ENCODE measurements around the gene NFE2L3. TPM values are rescaled to one million over a fixed set of nuclear protein-coding genes. Genes with fewer than 3 reads are reported as not detected.

The NFE2L3 gene
- total and polyA plus RNA-seq, 9 of the 15 experiments (the other 6 are each of a cell fraction or from before 2014, with no cell fraction given): 2.9 to 16.9 (median 12.4) TPM

DNA sequence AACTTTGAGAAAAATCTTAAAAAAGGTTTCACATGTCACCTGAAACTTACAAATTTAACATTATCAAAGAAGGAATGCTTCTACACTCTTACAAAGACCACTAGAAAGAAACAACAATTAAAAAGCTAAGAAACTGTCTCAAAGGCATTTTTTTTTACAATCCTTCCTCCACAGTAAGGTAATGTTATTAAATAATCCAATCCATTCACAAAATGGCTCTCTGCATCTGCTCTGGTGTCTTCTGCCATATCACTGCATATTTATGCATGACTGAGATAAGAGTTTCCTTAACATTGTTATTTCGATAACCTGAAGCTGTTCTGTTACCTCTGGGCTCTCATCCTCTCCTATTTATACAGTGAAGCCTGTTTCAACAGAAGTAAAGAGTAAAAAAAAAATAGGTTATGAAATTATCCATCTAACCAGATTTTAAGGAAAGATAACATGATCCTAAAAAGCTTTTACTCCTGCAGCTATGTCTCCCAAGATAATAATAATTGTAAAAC, 40.0 kb downstream of the NFE2L3 start (continued):
- TF ChIP-seq, protein P1, sequence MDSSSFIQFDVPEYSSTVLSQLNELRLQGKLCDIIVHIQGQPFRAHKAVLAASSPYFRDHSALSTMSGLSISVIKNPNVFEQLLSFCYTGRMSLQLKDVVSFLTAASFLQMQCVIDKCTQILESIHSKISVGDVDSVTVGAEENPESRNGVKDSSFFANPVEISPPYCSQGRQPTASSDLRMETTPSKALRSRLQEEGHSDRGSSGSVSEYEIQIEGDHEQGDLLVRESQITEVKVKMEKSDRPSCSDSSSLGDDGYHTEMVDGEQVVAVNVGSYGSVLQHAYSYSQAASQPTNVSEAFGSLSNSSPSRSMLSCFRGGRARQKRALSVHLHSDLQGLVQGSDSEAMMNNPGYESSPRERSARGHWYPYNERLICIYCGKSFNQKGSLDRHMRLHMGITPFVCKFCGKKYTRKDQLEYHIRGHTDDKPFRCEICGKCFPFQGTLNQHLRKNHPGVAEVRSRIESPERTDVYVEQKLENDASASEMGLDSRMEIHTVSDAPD (CRISPR knock-in tag; IDR thresholded peaks at IDR 0.05): no peak
- TF ChIP-seq ZNF766 (CRISPR knock-in tag; conservative IDR thresholded peaks at IDR 0.05): no peak
- TF ChIP-seq PHB2 (IDR thresholded peaks at IDR 0.05; ENCODE audit: low read depth): no peak

DNA sequence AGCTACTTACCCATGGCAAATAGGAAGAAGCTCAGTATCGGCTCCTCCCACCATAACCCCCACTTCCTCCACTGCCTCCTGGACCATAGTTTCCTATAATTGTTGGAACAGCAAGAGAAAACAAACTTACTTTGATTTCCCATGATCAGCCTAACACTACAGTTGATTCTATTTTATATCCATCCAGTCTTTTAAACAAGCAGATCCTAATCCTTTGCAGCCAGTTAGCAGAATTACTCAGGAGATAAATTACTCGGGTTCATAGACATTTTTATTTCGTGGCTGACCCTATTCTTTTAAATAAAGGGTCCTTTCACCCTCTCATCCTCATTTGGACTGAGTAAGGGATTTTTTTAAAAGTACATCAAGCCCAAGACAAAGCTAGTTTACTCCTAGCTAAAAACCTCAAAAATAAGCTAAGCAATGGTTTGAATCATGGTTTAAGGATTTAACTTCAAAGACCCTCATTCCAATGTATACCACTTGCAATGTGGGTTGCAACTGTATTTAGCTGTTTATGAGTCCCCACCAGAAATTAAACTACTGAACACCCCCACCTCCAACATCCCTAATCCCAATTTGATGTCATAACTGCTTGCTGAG, 40.6 kb downstream of the NFE2L3 start:
- no peak for FAIRE-seq
- in situ Hi-C loops (cut with MboI) (no loop called here), intact Hi-C loops (cut with micrococcal nuclease) (no loop called here)
- Histone ChIP-seq H2AFZ (ENCODE audit: low read depth, low read length) (no peak overlapping the region), H4K20me1 (replicated peaks; ENCODE audit: control insufficient read depth, insufficient read depth, low read length) (peaks cover 52% of the 10 kb centered on the region), H3K27me3 (ENCODE audit: control insufficient read depth in 2 of 2, insufficient read depth in 2 of 2, low read length in 2 of 2) (no peaks in the 10 kb centered on the region), H3K9ac (ENCODE audit: insufficient read depth in 1 of 2, low read depth in 2 of 2, low read length in 2 of 2) (no peak overlapping the region), H3K9me3 (replicated peaks; ENCODE audit: control insufficient read depth, insufficient read depth, low read depth, low read length) (no peaks in the 10 kb centered on the region), H3K4me2 (ENCODE audit: insufficient read depth, low read length) (no peak overlapping the region), H3K4me3 (no peak overlapping the region), H3K4me1 (replicated peaks in 1 of 2; ENCODE audit: control insufficient read depth in 2 of 2, insufficient read depth in 2 of 2, low read length in 2 of 2) (peaks cover 3 to 39% of the 10 kb centered on the region in 2 experiments; a peak in 3 of 5 replicates), H3K36me3 (ENCODE audit: control insufficient read depth, insufficient read depth, low read length) (peaks cover 98% of the 10 kb centered on the region), H3K9me1 (ENCODE audit: control insufficient read depth, insufficient read depth, low read length) (no peaks in the 10 kb centered on the region), H3K79me2 (ENCODE audit: control insufficient read depth, insufficient read depth, low read length) (peaks cover 65% of the 10 kb centered on the region), H3K27ac (ENCODE audit: extremely low read depth, low read depth, low read length) (no peak overlapping the region)
- 90% methylated on average over 3 of the region's 3 CpGs for WGBS (ENCODE audit: insufficient coverage, low coverage, missing lambda C conversion rate)
- BruUV-seq (replicated peaks): no TSS peak
- ATAC-seq: no peak
- ChIA-PET POLR2A (interaction anchor here (0.9 to 3.5 kb wide), 12 partner anchors 7 to 297 kb away, joined by 3 to 19 read pairs (median 4); partner anchors contain the start of genes CBX3, HNRNPA2B1 and NFE2L3), CTCF (ENCODE audit: low intra/inter-chr PET ratio) (no interaction called here)
- DNase-seq (ENCODE audit: extremely low read depth in 1 of 4, low spot score in 3 of 4): no peak
- TF ChIP-seq CTBP1 (IDR thresholded peaks at IDR 0.05; ENCODE audit: borderline replicate concordance) (no peak), YBX1 (IDR thresholded peaks at IDR 0.05) (no peak), TEAD1 (CRISPR knock-in tag; IDR thresholded peaks at IDR 0.05) (no peak), ZNF717 (CRISPR knock-in tag; IDR thresholded peaks at IDR 0.05) (0 out of 2 replicates have a peak, but pooled peaks have one; percentile 33), MED1 (CRISPR knock-in tag; IDR thresholded peaks at IDR 0.05; ENCODE audit: borderline replicate concordance) (no peak), RHOXF2B (CRISPR knock-in tag; conservative IDR thresholded peaks at IDR 0.05) (no peak), TCFL5 (CRISPR knock-in tag; conservative IDR thresholded peaks at IDR 0.05) (no peak)
- TF ChIP-seq, protein P2, sequence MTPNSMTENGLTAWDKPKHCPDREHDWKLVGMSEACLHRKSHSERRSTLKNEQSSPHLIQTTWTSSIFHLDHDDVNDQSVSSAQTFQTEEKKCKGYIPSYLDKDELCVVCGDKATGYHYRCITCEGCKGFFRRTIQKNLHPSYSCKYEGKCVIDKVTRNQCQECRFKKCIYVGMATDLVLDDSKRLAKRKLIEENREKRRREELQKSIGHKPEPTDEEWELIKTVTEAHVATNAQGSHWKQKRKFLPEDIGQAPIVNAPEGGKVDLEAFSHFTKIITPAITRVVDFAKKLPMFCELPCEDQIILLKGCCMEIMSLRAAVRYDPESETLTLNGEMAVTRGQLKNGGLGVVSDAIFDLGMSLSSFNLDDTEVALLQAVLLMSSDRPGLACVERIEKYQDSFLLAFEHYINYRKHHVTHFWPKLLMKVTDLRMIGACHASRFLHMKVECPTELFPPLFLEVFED (CRISPR knock-in tag; conservative IDR thresholded peaks at IDR 0.05): 0 out of 2 replicates have a peak, but pooled peaks have one; percentile 18
- TF ChIP-seq, protein P3, sequence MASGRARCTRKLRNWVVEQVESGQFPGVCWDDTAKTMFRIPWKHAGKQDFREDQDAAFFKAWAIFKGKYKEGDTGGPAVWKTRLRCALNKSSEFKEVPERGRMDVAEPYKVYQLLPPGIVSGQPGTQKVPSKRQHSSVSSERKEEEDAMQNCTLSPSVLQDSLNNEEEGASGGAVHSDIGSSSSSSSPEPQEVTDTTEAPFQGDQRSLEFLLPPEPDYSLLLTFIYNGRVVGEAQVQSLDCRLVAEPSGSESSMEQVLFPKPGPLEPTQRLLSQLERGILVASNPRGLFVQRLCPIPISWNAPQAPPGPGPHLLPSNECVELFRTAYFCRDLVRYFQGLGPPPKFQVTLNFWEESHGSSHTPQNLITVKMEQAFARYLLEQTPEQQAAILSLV (tag; IDR thresholded peaks at IDR 0.05): no peak
